HG03558 (cell line): Measurements from ENCODE around the gene PFKL.
"Not testable (repeated sequence)": the region's sequence is repeated elsewhere in the genome, so short reads cannot be mapped to it uniquely, and the experiment has no call there.

Experiments used
- ATAC-seq: cut with Tn5 transposase; IDR thresholded peaks from one replicate; pipeline ENCODE4 v1.9.1; 2021; ENCODE audit warnings: moderate number of reproducible peaks; ENCODE audit not compliant: unreplicated experiment; ENCODE audit errors: extremely low read depth

PFKL gene

DNA sequence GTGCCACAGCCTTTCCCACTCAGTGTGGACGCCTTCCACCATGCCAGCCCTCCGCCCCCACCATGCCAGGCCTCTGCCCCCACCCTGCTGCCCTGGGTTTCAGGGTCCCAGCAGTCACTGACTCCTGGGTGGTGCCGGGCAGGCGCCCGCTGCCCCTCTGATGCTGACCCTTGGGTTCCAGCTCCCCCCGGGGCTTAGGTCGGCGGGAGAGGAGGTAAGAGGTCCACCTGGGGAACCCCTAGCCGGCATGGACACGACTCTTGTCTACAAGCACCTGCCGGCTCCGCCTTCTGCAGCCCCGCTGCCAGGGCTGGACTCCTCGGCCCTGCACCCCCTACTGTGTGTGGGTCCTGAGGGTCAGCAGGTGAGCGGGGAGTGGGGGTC lies 7.0 kb upstream of the PFKL start:
- no peak for ATAC-seq

DNA sequence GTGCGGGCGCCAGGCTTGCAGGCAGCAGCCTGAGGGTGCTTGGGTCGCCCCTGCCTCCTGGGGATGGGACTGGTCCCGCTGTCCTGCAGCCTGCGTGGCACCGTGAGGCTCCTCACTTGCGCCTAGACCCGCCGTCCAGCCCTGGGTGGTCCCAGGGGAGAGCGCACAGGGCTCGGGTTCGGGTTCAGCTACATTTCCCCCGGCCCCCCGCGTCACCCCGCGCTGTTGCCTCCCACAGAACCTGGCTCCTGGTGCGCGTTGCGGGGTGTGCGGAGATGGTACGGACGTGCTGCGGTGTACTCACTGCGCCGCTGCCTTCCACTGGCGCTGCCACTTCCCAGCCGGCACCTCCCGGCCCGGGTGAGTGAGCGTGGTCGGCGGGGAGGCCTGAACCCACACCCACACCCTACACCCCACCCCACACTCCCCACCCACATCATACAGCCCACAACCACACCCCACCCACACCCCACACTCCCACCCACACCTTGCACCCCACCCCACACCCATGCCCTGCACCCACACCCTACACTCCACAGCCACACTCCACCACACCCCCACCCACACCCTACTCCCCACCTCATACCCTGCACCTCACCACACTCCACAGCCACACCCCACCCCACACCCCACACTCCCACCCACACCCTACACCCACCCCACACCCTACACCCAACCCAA lies 6.2 kb upstream of the PFKL start:
- no peak for ATAC-seq

DNA sequence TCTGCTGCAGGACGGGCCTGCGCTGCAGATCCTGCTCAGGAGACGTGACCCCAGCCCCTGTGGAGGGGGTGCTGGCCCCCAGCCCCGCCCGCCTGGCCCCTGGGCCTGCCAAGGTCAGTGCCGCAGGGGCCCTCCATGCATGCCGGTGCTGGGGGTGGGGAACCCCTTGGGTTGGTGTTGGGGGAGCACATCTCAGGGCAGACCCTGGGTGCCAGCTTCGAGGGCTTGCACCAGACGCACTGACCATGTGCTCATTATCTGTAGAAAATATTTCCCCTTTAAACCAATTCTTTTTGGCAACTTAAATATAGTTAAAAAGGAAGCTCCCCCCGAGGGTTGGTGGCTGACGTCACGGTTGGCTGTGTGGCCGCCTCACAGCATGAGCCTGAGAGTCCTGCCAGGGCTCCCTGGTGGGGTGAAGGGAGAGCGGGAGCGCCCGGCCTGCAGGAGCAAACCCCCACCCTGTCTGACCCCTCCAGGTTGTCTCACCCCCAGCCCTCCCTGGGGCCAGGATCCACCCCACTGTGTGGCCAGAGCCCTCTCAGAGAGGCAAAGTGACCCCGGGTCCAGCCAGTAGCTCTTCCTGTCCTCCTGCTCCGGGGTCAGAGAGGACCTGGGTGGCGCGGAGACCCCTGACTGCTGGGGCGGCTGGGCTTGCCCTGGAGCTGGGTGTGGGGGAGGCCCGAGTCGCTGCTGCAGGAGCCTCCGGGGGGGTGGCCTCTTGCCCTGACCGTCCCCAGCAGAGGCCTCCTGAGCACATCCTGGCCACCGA lies 5.3 kb upstream of the PFKL start:
- ATAC-seq: no peak

DNA sequence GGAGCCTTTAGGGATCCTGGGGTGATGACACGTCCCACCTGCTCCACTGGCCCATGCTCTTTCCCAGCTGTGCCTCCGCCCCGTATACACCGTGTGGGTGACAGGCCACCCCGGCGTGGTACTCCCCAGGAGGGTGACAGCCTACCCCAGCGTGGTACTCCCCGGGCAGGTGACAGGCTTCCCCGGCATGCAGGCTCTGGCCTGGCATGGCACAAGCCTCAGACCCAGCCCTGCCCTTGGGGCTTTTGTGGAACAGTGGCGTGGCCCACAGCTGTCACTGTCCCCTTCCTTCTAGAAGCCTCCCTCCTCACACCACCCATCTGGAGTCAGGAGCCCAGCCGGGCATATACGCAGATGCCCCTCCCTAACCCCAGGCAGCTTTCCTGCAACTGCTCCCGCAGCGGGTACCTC lies 4.7 kb upstream of the PFKL start:
- ATAC-seq: no peak

DNA sequence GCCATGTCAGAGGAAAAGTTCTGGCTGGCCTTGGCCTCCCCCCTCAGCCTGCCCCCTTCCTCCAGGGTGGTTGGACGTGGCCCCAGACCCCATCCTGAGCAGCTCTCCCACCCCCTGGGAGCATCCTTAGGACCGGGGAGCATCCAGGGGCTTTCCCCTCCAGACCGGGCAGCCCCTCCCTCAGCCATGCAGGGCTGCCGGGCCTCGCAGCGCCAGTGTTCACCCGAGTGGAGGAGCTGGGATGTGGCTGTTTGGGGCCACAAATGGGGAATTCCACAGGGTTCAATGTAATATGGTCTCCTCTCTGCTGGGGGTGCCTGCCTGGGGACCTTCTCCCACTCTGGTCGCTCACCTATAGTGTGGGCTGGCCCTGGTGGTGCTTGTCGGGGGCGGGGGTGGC lies 4.2 kb upstream of the PFKL start:
- no peak for ATAC-seq

DNA sequence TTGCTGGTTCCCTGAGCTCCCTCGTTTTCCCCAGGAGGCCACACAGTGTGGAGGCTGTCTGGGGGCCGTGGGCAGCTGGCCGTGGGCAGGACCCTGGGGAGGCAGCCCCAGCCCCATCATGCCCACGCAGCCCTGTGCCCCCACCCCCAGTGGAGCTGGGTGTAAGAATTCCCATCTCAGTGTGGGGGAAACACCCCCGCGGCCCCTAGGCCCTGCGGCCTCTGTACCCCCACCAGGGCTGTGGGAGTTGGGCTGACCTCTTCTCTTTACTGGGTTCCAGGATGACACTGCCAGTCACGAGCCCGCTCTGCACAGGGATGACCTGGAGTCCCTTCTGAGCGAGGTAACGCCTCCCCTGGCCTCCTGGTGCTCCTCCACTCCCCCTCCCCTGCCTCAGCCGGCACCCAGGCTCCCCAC lies 3.7 kb upstream of the PFKL start:
- no peak for ATAC-seq

DNA sequence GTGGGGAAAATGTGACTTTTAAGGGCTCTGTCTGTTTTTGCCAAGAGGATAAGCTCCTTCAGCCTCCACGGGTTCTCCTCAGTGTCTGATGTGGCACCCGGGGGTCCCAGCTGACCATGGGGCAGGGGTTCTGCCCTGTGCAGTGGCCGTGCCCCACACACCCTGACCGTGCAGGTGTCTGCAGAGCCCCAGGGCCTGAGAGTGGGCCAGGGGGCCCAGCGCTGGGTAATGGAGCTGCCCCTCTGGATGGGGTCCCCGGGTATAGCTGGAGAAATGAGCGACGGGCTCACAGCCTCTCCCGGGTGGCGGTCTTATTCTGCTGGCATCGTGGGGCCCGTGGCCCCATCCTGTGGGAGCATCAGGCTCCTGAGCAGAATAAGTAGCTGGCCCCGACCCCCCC lies 2.9 kb upstream of the PFKL start:
- no peak for ATAC-seq

DNA sequence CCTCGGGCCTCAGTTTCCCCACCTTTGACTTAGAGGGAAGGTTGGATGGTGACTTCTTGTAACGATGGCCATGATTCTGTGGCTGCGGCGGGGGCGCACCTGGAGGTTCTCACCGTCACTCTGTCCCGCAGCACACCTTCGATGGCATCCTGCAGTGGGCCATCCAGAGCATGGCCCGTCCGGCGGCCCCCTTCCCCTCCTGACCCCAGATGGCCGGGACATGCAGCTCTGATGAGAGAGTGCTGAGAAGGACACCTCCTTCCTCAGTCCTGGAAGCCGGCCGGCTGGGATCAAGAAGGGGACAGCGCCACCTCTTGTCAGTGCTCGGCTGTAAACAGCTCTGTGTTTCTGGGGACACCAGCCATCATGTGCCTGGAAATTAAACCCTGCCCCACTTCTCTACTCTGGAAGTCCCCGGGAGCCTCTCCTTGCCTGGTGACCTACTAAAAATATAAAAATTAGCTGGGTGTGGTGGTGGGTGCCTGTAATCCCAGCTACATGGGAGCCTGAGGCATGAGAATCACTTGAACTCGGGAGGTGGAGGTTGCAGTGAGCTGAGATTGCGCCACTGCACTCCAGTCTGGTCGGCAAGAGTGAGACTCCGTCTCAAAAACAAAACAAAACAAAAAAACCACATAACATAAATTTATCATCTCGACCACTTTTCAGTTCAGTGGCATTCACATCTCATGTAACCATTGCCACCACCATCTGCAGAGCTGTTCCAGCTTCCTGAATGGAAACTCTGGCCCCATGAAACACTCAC lies 2.1 kb upstream of the PFKL start:
- ATAC-seq: no peak

DNA sequence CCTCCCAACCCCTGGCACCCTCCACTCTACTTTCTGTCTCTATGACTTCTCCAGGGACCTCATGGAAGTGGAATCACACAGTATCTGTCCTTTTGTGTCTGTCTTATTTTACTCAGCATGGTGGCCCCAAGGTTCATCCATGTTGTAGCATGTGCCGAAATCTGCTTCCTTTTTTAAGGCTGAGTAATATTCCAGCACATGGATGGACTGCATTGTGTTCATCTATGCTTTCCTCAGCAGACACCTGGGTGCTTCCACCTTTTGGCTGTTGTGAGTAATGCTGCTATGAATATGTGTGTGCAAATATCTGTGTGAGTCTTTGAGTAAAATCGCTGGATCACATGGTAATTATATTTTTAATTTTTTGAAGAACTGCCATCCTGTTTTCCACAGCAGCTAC lies 1.6 kb upstream of the PFKL start:
- no peak for ATAC-seq

DNA sequence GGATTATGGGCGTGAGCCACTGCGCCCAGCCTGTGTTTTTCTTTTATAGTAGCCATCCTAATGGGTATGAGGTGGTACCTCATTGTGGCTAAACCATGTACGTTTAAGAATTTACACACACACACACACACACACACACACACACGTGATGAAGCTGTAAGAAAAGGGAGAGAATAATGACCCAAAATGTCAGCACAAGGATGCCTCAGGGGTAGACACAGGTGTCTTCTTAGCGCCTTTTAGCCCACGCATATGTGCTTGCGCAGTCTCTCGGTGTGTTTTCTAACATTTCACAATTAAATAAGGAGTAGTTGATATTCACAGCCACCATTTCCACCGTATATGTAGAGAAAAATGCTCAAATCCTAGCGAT lies 782 bp upstream of the PFKL start:
- ATAC-seq: no peak

DNA sequence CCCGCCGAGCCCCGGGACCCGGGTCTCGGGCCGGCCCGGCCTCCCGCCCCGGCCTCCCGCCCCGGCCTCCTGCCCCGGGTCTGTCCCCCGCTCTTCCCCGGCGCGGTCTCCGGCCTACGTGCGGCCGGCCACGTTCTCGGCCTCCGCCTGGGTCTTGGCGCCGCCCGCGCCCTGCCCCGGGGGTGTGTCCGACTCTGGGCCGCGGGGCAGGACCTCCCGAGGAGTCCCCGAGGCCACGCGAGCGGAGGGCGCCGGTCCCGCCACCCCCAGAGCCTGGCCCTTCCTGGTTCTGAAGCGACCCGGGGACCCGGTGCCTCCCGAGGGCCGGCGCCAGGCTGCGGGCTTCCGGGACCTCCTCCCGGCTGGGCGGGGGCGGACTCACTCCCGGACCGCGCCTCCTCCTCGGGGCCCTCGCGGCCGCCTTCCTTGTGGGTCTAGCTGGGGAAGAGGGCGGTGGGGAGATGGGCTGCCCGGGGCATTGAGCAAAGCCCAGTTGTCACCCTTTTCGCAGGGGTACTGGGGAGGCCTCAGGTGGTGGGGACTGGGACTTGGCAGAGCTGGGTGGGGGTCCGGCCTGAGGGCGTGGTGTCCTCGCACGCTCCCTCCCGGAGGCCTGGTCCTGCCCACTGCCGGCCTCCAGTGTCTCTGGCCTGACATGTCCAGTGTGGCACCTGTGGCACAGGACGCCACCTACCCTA lies 558 bp downstream of the PFKL start:
- ATAC-seq: no peak

DNA sequence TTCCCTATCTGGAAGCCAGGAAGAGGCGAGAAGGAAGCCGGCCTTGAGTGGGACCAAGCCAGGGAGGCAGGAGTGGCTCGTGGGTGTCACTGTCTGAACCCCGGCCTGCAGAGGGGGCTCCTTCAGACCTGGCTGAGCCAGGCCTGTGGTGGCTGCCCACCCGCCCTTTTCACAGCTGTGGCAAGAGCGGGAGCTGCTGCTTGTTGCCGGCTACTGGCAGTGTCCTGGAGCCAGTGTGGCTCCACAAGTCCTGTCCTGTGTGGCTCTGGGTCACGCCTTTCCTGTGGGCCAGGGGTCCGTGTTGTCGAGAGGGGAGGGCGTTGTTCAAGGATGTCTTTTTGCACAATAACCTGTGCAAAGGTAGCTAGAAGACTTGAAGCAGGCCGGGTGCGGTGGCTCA lies 1.3 kb downstream of the PFKL start:
- ATAC-seq: no peak

DNA sequence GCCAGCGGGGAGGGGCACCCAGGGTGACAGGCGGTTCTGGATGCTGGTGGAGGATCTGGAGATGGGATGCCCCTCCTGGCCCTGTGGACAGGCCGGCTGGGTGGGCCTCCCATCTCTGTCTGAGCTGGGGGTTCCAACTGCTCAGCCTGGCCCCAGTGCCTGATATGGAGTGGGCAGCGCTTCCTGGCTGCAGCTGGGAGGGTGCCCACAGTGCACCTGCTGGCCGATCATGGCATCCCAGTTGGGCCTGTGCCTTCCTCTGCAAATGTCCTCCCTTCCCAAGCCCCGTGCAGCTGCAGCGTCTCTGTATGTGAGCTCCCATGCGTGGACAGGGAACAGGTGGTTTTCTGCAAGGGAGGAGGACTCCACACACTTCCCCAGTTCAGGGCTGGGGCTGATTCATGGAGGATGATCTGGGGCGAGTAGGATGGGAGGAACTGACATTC lies 2.1 kb downstream of the PFKL start:
- ATAC-seq: no peak

DNA sequence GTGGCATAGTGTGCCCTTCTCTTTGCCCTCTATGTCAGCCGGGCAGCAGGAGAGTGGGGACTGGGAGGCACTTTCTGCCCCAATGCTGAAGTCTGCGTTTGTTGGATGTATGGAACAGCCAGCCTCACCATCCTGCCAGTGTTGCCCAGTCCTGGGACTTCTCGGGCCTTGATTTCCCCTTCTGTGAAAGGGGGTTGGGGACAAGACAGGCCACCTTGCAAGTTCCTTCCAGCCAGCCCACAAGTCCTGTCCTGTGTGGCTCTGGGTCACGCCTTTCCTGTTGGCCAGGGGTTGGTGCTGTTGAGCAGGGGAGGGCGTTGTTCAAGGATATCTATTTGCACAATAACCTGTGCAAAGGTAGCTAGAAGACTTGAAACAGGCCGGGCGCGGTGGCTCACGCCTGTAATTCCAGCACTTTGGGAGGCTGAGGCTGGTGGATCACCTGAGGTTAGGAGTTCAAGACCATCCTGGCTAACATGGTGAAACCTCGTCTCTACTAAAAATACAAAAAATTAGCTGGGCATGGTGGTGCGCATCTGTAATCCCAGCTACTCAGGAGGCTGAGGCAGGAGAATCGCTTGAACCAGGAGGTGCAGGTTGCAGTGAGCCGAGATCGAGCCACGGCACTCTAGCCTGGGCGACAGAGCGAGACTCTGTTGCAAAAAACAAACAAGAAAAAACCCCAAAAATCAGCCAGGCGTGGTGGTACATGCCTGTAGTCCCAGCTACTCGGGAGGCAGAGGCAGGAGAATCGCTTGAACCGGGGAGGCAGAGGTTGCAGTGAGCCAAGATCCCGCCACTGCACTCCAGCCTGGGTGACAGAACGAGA lies 2.9 kb downstream of the PFKL start:
- not testable (repeated sequence) for ATAC-seq

DNA sequence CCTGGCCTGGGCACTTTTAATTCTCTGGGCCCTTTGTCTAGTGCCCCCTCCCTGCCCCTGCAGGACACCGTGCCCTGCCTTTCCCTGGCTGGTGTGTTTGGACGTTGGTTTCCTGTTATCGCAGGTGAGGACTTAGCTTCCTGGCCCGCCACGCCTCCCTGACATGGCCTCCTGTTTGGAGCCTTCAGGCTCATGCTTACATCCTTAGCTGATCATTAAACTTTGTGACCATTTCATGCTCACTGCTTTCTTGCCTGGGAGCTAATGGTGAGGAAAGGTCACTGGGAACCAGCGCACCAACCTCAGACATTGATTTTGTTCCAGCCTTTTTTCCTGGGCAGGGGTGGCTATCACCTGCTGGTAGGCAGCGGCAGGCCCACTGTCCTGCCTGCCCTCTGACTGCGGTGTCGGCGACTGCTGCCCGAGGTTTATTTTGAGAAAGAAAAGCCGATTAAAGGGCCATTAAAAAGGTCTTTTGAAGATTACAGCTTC lies 3.7 kb downstream of the PFKL start:
- ATAC-seq: no peak

DNA sequence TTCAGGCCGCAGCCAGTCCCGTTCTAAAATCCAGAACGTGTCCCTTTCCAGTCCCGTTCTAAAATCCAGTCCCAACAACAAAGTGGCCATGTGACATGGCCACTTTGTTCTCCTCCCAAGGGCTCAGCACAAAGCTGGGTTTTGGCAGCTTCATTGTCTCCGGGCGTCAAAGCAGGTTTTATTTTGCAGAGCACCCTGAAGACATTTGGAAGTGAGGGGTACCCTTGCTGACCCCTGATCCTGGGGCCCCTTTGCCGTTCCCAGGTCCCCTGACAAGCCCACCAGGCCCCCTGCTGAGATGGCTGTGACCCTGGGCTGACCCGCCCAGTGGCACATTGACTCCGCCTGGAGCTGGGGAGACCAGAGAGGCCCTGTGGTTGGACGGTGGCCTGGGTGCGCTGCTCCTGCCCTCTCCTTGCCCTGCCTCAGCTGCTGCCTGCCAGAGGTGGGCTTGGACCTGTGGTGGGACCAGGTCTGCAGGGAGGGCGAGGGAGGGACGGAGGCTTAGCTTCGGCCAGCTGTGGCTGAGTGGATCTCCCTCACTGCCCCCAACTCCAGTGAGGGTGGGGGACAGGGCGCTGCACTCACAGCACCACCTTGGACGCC lies 4.3 kb downstream of the PFKL start:
- no peak for ATAC-seq

DNA sequence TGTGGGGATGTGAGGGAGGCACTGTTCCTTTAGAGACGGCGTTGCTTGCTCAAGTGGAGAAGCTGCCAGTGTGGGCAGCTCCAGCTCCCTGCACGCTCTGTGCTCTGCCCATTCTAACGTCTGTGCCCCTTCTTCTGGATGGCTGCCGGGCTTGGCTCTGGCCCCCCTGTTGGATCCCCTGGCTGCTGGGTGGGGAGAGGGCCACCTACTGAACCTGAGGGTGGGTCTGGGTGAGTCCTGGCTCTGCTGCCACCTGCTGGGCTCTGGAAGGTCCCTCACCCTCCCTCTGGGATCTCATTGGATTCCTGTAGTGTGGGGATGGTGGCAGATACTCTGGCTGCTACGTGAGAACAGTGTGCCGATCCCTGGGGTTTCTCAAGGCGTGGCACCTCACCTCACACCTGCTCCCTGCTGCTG lies 5.0 kb downstream of the PFKL start:
- no peak for ATAC-seq

DNA sequence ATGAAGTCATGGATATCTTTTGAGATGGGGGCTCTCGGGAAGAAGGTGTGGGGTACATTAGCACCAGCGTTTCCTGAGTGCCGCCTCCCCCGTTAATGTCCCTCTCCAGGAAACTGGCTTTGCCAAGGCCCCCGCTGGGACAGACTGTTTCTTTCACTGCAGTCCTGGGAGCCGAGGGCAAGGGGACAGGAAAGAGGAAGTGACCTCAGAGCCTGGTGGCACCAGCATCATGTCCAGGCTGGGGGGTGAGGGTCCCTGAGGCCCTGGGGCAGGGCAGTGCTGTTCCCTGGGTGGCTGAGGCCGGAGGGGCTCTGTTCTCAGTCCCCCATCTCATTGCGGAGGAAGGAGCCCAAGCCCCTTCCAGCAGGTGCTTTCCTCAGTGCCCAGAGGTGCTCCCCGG lies 5.8 kb downstream of the PFKL start:
- no peak for ATAC-seq

DNA sequence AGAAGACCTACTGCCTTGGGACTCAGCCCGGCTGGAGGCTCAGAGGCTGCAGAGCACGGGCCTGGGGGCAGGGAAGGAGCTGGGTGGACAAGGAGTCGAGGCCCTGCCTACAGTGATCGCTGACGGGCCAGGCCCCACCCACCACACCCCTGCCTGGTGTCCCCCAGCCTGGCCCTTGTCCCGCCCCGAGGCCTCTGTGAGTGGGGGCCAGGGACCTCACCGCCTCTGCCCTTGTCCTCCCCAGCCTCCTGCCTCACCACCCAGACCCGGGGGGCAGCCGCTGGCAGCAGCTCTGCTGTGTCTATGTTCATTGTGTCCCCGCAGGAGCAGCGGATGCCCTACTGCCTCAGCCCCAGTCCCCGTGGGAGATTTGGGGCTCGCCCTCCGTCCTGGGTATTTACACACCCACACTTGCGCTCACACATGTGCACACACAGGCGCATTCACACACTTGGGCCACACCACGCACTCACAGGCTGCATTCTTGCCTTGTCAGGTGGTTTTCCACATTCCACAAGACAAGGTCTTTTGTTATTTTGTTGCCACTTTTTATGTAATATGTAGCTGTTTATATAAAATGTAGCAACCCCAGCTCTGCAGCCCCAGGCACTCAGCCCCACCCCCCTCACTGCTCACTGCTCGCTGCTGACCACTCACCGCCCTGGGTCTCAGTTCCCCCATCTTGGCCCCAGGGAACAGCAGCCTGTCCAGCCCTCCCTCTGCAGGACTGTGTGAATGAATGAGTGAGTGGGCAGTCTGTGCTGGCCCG lies 7.3 kb downstream of the PFKL start:
- ATAC-seq: no peak
